Gastroesophageal sphincter (tissue), 4 donors: ENCODE results near the gene SLC4A8. TPM values are rescaled to one million over a fixed set of nuclear protein-coding genes. Genes with fewer than 3 reads are reported as not detected.

ENCODE experiments used
- ATAC-seq: fragments of 150-250 bp; one replicate; pipeline ENCODE4 v1.9.1; 2016; ENCODE audit warnings: mild to moderate bottlenecking, moderate library complexity
- H3K27ac ChIP-seq, 4 donors: fragments of 200-600 bp; sonication (generic) in 3 of 4; 1 replicate in 3 of 4; 2 replicates in 1 of 4; pipeline ENCODE4 v1.5.1; 2016 to 2019
- H3K27me3 ChIP-seq: fragments of 200-600 bp; sonication (generic); one replicate; pipeline ENCODE4 v1.5.1; 2019
- H3K36me3 ChIP-seq, 2 donors: fragments of 200-600 bp; sonication (generic); one replicate each; pipeline ENCODE4 v1.5.1; 2019; ENCODE audit warnings: control low read depth in 1 of 2
- H3K4me1 ChIP-seq, 3 donors: fragments of 200-600 bp; sonication (generic); 1 replicate in 2 of 3; 2 replicates in 1 of 3; pipeline ENCODE4 v1.5.1; 2016 to 2019; ENCODE audit warnings: control low read depth in 2 of 3
- H3K4me3 ChIP-seq, 2 donors: fragments of 200-600 bp; sonication (generic); one replicate each; pipeline ENCODE4 v1.5.1; 2019; ENCODE audit warnings: mild to moderate bottlenecking in 1 of 2, moderate library complexity in 1 of 2
- H3K9me3 ChIP-seq, 3 donors: fragments of 200-600 bp; sonication (generic); one replicate each; pipeline ENCODE4 v1.5.1; 2017 to 2019; ENCODE audit warnings: control low read depth in 2 of 3
- CTCF ChIP-seq, 4 experiments: fragments of 200-600 bp in 2 of 4; fragments of 450-650 bp in 2 of 4; sonication (generic) in 1 of 4; IDR thresholded peaks; one replicate each; pipeline ENCODE4 v1.5.1; 2017 to 2019; ENCODE audit warnings: antibody characterized with exemption in 4 of 4, mild to moderate bottlenecking in 2 of 4, moderate library complexity in 2 of 4
- EP300 ChIP-seq: sonication (generic); formaldehyde crosslinking; IDR thresholded peaks from one replicate; pipeline ENCODE4 v1.6.1; 2017; ENCODE audit warnings: antibody characterized with exemption, mild to moderate bottlenecking
- POLR2A ChIP-seq, 2 donors: fragments of 450-650 bp; IDR thresholded peaks; one replicate each; pipeline ENCODE4 v1.6.1; 2017; ENCODE audit warnings: antibody characterized with exemption in 2 of 2, mild to moderate bottlenecking in 2 of 2, moderate library complexity in 1 of 2
- POLR2AphosphoS5 ChIP-seq: sonication (generic); formaldehyde crosslinking; IDR thresholded peaks from one replicate; pipeline ENCODE4 v1.6.1; 2017; ENCODE audit warnings: antibody characterized with exemption
- WGBS, 2 donors: methylation state at CpG; one replicate each; pipeline ENCODE4 v1.1.5; 2018; ENCODE audit warnings: low coverage in 1 of 2; 5-methylcytosine and 5-hydroxymethylcytosine counted together
- total RNA-seq, 4 donors: library from RNA; depleted of rRNA; stranded (reverse); fragments of >200 nt; gene quantifications; one replicate each; pipeline ENCODE4 v1.1.0, GENCODE V29; 2016

Gene SLC4A8
- total RNA-seq, 4 donors from 2014 or later: 0.27 to 5.3 (median 0.76) TPM

- TF ChIP-seq POLR2A (IDR thresholded peaks at IDR 0.05): no peak
- TF ChIP-seq EP300: no peak
- no peak for TF ChIP-seq POLR2AphosphoS5
- no peak for TF ChIP-seq CTCF (IDR thresholded peaks at IDR 0.05)
- Histone ChIP-seq H3K27me3 (peaks cover 70% of the 10 kb centered on the region), H3K27ac (no peak overlapping the region), H3K4me3 (no peak overlapping the region), H3K4me1 (no peaks in the 10 kb centered on the region), H3K36me3 (no peaks in the 10 kb centered on the region), H3K9me3 (no peaks in the 10 kb centered on the region)
- ATAC-seq: no peak
- 64 to 69% methylated on average over 9 to 12 of the region's 17 CpGs for WGBS, 2 donors
Observed at GRCh38 chr12:51534216-51535074, 109.8 kb downstream of the SLC4A8 start.

DNA sequence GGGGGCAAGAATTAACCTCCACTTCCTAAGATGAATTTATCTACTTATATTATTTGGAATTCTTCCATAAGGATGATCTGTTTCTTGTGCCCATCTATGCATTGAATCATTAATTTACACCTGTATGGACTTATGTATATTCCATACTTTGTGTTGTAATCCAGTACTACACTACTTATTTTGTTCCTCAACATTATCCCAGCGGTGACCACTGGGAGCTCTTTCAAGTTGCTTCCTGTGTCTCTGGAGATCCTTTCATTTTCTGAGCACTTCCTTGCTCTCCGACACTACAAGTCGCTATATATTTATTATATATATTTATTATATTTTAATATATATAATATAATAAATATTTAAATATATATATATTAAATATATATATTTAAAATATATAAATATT is 111.5 kb downstream of the SLC4A8 start:
- Histone ChIP-seq H3K9me3 (no peaks in the 10 kb centered on the region), H3K4me3 (no peak overlapping the region), H3K27ac (no peak overlapping the region), H3K4me1 (no peaks in the 10 kb centered on the region), H3K27me3 (peaks cover 59% of the 10 kb centered on the region), H3K36me3 (no peaks in the 10 kb centered on the region)
- 57 to 66% methylated on average over 3 of the region's 3 CpGs for WGBS, 2 donors
- no peak for TF ChIP-seq POLR2A (IDR thresholded peaks at IDR 0.05)
- TF ChIP-seq CTCF (IDR thresholded peaks at IDR 0.05): no peak
- TF ChIP-seq POLR2AphosphoS5: no peak
- no peak for TF ChIP-seq EP300
- ATAC-seq: no peak

DNA sequence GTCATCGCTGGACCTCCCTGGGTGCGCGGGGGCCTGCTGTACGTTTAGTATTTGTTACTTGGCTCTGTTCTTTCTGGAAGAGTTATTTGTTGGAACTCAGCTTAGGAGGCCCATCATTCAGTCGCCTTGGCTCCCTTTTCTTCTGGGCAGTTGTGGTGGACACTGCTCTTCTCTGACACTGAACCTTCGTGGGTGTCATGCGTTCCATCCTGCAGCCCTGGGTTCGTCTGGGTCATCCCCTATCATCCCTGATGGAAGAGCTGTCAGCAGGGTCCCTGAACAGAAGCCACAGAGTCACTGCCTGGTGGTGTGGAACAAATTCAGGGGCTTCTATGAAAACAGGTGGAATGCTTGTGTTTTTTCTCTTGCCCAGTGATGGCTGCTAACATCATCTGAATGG is 113.5 kb downstream of the SLC4A8 start:
- ATAC-seq: no peak
- Histone ChIP-seq H3K4me3 (no peak overlapping the region), H3K9me3 (no peaks in the 10 kb centered on the region), H3K4me1 (no peaks in the 10 kb centered on the region), H3K27me3 (peaks cover 63% of the 10 kb centered on the region), H3K36me3 (no peaks in the 10 kb centered on the region), H3K27ac (no peak overlapping the region)
- TF ChIP-seq CTCF (IDR thresholded peaks at IDR 0.05): no peak
- no peak for TF ChIP-seq POLR2A (IDR thresholded peaks at IDR 0.05)
- TF ChIP-seq POLR2AphosphoS5: no peak
- no peak for TF ChIP-seq EP300
- WGBS, 2 donors: 69 to 84% methylated on average over 6 to 8 of the region's 8 CpGs

- WGBS, 2 donors: 67% methylated on average over 4 of the region's 8 CpGs; no CpG with 5 or more reads in 1 of the 2 donors
- no peaks in the 10 kb centered on the region for H3K36me3 ChIP-seq
- H3K4me1 ChIP-seq: no peaks in the 10 kb centered on the region
- H3K4me3 ChIP-seq: no peak overlapping the region
- no peak for ATAC-seq
- H3K27ac ChIP-seq: no peak overlapping the region
- H3K27me3 ChIP-seq: peaks cover 63% of the 10 kb centered on the region
- TF ChIP-seq POLR2A (IDR thresholded peaks at IDR 0.05) (no peak), CTCF (IDR thresholded peaks at IDR 0.05) (no peak), EP300 (no peak), POLR2AphosphoS5 (no peak)
- no peaks in the 10 kb centered on the region for H3K9me3 ChIP-seq
Observed at GRCh38 chr12:51538599-51538998, 114.0 kb downstream of the SLC4A8 start.

GRCh38 chr12:51540996-51541395 is 116.4 kb downstream of the SLC4A8 start:
- WGBS, 2 donors: 83 to 95% methylated on average over 4 of the region's 4 CpGs
- TF ChIP-seq POLR2AphosphoS5: no peak
- no peak for TF ChIP-seq CTCF (IDR thresholded peaks at IDR 0.05)
- TF ChIP-seq EP300: no peak
- no peak for TF ChIP-seq POLR2A (IDR thresholded peaks at IDR 0.05)

More at GRCh38 chr12:51540996-51541395, 116.4 kb downstream of the SLC4A8 start:
- Histone ChIP-seq H3K27me3 (peaks cover 51% of the 10 kb centered on the region), H3K9me3 (no peaks in the 10 kb centered on the region), H3K36me3 (no peaks in the 10 kb centered on the region), H3K27ac (no peak overlapping the region), H3K4me1 (no peaks in the 10 kb centered on the region), H3K4me3 (no peak overlapping the region)
- no peak for ATAC-seq
